Measurements from ENCODE around the gene RAB36.

Gene RAB36

DNA sequence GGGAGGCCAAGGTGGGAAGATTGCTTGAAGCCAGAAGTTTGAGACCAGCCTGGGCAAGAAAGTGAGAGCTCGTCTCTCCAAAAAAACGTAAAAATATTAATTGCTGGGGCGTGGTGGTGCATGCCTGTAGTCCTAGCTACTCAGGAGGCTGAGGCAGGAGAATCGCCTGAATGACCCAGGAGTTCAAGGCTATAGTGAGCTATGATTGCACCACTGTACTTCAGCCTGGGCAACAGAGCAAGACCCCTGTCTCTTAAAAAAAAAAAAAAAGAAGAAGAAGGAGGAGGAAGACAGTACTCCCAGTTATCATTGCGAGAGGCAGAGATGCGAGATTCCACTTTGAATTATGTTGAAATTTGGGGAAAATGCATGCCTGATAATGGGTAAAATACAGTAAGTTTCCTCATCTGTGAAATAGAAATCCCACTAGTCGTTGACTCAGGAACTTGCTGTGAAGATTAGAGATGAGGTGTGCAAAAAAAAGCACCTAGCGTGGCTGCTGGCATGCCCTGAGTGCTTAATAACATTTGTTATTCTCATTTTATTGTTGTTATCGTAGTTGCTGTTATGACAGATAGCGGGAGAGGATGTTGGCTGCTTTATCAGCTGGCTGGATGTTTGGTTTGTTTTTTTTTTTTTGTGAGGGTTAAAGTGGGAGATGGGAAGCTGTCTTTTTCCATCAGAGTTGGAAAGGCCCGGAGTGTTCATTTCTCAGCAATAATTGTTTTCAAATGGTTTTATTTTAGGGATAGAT is 68.5 kb downstream of the RAB36 start:
- H3K27me3 ChIP-seq (ENCODE audit: control insufficient read depth in 2 of 2, insufficient read depth in 2 of 2, low read length in 2 of 2) = no peaks in the 10 kb centered on the region
- H3K9ac ChIP-seq (ENCODE audit: low read depth in 1 of 2, low read length in 2 of 2) = no peak overlapping the region
- no peaks in the 10 kb centered on the region for H3K36me3 ChIP-seq (ENCODE audit: control insufficient read depth in 2 of 2, insufficient read depth in 2 of 2, low read length in 2 of 2)
- no peak overlapping the region for H3K4me3 ChIP-seq (ENCODE audit: low read length in 2 of 2)
- H3K4me1 ChIP-seq (ENCODE audit: control insufficient read depth in 2 of 2, insufficient read depth in 2 of 2, low read length in 2 of 2) = peaks cover 21 to 24% of the 10 kb centered on the region in 2 donors
- H3K27ac ChIP-seq (ENCODE audit: low read depth in 2 of 2, low read length in 2 of 2) = no peak overlapping the region
- H3K9me3 ChIP-seq (ENCODE audit: control insufficient read depth in 2 of 2, low read length in 2 of 2) = no peaks in the 10 kb centered on the region
